NB4 (cell line): ENCODE results near the gene GARNL3.

Experiments used
- DNase-seq: peaks from one replicate; pipeline ENCODE4 v3.0.0; 2010; ENCODE audit warnings: low read depth
- H3K4me3 ChIP-seq: one replicate; pipeline ENCODE4 v1.5.1; 2011; ENCODE audit warnings: mild to moderate bottlenecking, low read depth, low read length, moderate library complexity
- CTCF ChIP-seq: IDR thresholded peaks from one replicate; pipeline ENCODE4 v1.5.1; 2012; ENCODE audit warnings: low read depth, low read length
- MAX ChIP-seq: IDR thresholded peaks from 2 replicates; pipeline ENCODE4 v1.6.1; 2011; ENCODE audit warnings: low read depth, low read length
- MYC ChIP-seq: IDR thresholded peaks from 2 replicates; pipeline ENCODE4 v1.6.1; 2011; ENCODE audit warnings: low read depth, low read length
- POLR2A ChIP-seq: IDR thresholded peaks from 2 replicates; pipeline ENCODE4 v1.6.1; 2011; ENCODE audit warnings: mild to moderate bottlenecking; ENCODE audit not compliant: insufficient read length; ENCODE audit errors: extremely low read depth

Gene GARNL3

GRCh38 chr9:127390248-127390545, 125.6 kb downstream of the GARNL3 start:
- no peak overlapping the region for H3K4me3 ChIP-seq
- no peak for DNase-seq
- no peak for TF ChIP-seq MYC
- TF ChIP-seq CTCF = no peak
- TF ChIP-seq POLR2A = no peak
- TF ChIP-seq MAX = no peak

GRCh38 chr9:127390563-127390962, 126.0 kb downstream of the GARNL3 start:
- no peak overlapping the region for H3K4me3 ChIP-seq
- TF ChIP-seq MAX (no peak), MYC (no peak), POLR2A (no peak), CTCF (no peak)
- no peak for DNase-seq

- peak; percentile 58 for DNase-seq
- H3K4me3 ChIP-seq = no peak overlapping the region
- TF ChIP-seq POLR2A (no peak), MAX (no peak), MYC (no peak), CTCF (no peak)
Measured at GRCh38 chr9:127392166-127392565, 127.6 kb downstream of the GARNL3 start.

- TF ChIP-seq POLR2A (no peak), MYC (no peak), CTCF (no peak), MAX (no peak)
- DNase-seq = no peak
Measured at GRCh38 chr9:127392976-127393375, 128.4 kb downstream of the GARNL3 start.

GRCh38 chr9:127393645-127394044, 129.1 kb downstream of the GARNL3 start:
- TF ChIP-seq POLR2A = no peak
- TF ChIP-seq MYC = no peak
- TF ChIP-seq MAX = no peak
- TF ChIP-seq CTCF = no peak

More at GRCh38 chr9:127392976-127393375, 128.4 kb downstream of the GARNL3 start:
- H3K4me3 ChIP-seq = no peak overlapping the region

GRCh38 chr9:127395497-127396252, 131.1 kb downstream of the GARNL3 start:
- peak; percentile 60 for DNase-seq
- no peak for TF ChIP-seq CTCF

More at GRCh38 chr9:127393645-127394044, 129.1 kb downstream of the GARNL3 start:
- no peak overlapping the region for H3K4me3 ChIP-seq
- DNase-seq = no peak

More at GRCh38 chr9:127395497-127396252, 131.1 kb downstream of the GARNL3 start:
- no peak overlapping the region for H3K4me3 ChIP-seq
